ENCODE data around the gene BAIAP2. TPM values are rescaled to one million over a fixed set of nuclear protein-coding genes. Genes with fewer than 3 reads are reported as not detected.

Gene BAIAP2
- polyA plus RNA-seq, 3 donors = 8.6 to 17.0 (median 11.2) TPM

GRCh38 chr17:81066771-81067315 lies 31.9 kb downstream of the BAIAP2 start:
- 92% methylated on average over 11 of the region's 16 CpGs for WGBS (ENCODE audit: insufficient coverage)
- Histone ChIP-seq H3K4me3 (replicated peaks in 1 of 3; ENCODE audit: low read depth in 2 of 3, low read length in 3 of 3) (no peak overlapping the region), H3K79me2 (ENCODE audit: insufficient read depth, low read length) (no peaks in the 10 kb centered on the region), H3K36me3 (replicated peaks in 1 of 2; ENCODE audit: control insufficient read depth in 1 of 2, insufficient read depth in 2 of 2, low read length in 2 of 2) (no peaks in the 10 kb centered on the region), H3K9me3 (replicated peaks in 1 of 2; ENCODE audit: control insufficient read depth in 1 of 2, insufficient read depth in 1 of 2, low read length in 2 of 2) (no peaks in the 10 kb centered on the region), H4K20me1 (ENCODE audit: insufficient read depth, low read length) (no peaks in the 10 kb centered on the region), H3K4me1 (ENCODE audit: control insufficient read depth in 1 of 2, insufficient read depth in 2 of 2, low read length in 2 of 2) (no peaks in the 10 kb centered on the region), H3K27ac (ENCODE audit: low read depth in 1 of 2, low read length in 2 of 2) (no peak overlapping the region), H2AFZ (ENCODE audit: insufficient read depth, low read depth, low read length, poor library complexity, severe bottlenecking) (no peak overlapping the region), H3K4me2 (replicated peaks; ENCODE audit: extremely low read depth, low read length, poor library complexity, severe bottlenecking) (no peak overlapping the region), H3K27me3 (ENCODE audit: control insufficient read depth in 2 of 2, insufficient read depth in 2 of 2, low read length in 2 of 2) (no peaks in the 10 kb centered on the region), H3K9ac (ENCODE audit: insufficient read depth, low read length, poor library complexity, severe bottlenecking) (no peak overlapping the region)
- H3K36me3 Mint-ChIP-seq = peaks cover 5 to 10% of the 10 kb centered on the region in 2 donors
- no peak overlapping the region for H3K27ac Mint-ChIP-seq
- H3K9me3 Mint-ChIP-seq = peaks cover 0 to 2% (median 0%) of the 10 kb centered on the region in 7 donors
- TF ChIP-seq CTCF (IDR thresholded peaks at IDR 0.05) = no peak
- no peak for DNase-seq
- peaks cover 0 to 4% (median 2%) of the 10 kb centered on the region in 3 donors for H3K27me3 Mint-ChIP-seq (ENCODE audit: low read depth in 3 of 3)
- intact Hi-C loops (cut with micrococcal nuclease) = no loop called here
- H3K4me3 Mint-ChIP-seq = no peak overlapping the region
- peaks cover 5% of the 10 kb centered on the region for H3K4me1 Mint-ChIP-seq

- 83% methylated on average over 20 of the region's 20 CpGs for WGBS (ENCODE audit: insufficient coverage)
- no peaks in the 10 kb centered on the region for H3K36me3 ChIP-seq (replicated peaks in 1 of 2; ENCODE audit: control insufficient read depth in 1 of 2, insufficient read depth in 2 of 2, low read length in 2 of 2)
- no peaks in the 10 kb centered on the region for H3K27me3 ChIP-seq (ENCODE audit: control insufficient read depth in 2 of 2, insufficient read depth in 2 of 2, low read length in 2 of 2)
- Mint-ChIP-seq H3K4me3 (no peak overlapping the region), H3K36me3 (peaks cover 5 to 8% of the 10 kb centered on the region in 2 donors), H3K27me3 (ENCODE audit: low read depth in 3 of 3) (peaks cover 0 to 4% (median 2%) of the 10 kb centered on the region in 3 donors), H3K4me1 (peaks cover 5% of the 10 kb centered on the region), H3K27ac (no peak overlapping the region), H3K9me3 (peaks cover 0 to 2% (median 0%) of the 10 kb centered on the region in 7 donors)
- intact Hi-C loops (cut with micrococcal nuclease) = no loop called here
- no peak overlapping the region for H2AFZ ChIP-seq (ENCODE audit: insufficient read depth, low read depth, low read length, poor library complexity, severe bottlenecking)
- no peak for DNase-seq
- no peak overlapping the region for H3K27ac ChIP-seq (ENCODE audit: low read depth in 1 of 2, low read length in 2 of 2)
- no peak overlapping the region for H3K4me3 ChIP-seq (replicated peaks in 1 of 3; ENCODE audit: low read depth in 2 of 3, low read length in 3 of 3)
- H3K4me1 ChIP-seq (ENCODE audit: control insufficient read depth in 1 of 2, insufficient read depth in 2 of 2, low read length in 2 of 2) = no peaks in the 10 kb centered on the region
- no peaks in the 10 kb centered on the region for H4K20me1 ChIP-seq (ENCODE audit: insufficient read depth, low read length)
- no peaks in the 10 kb centered on the region for H3K9me3 ChIP-seq (replicated peaks in 1 of 2; ENCODE audit: control insufficient read depth in 1 of 2, insufficient read depth in 1 of 2, low read length in 2 of 2)
- no peak for TF ChIP-seq CTCF (IDR thresholded peaks at IDR 0.05)
- H3K9ac ChIP-seq (ENCODE audit: insufficient read depth, low read length, poor library complexity, severe bottlenecking) = no peak overlapping the region
- no peak overlapping the region for H3K4me2 ChIP-seq (replicated peaks; ENCODE audit: extremely low read depth, low read length, poor library complexity, severe bottlenecking)
- no peaks in the 10 kb centered on the region for H3K79me2 ChIP-seq (ENCODE audit: insufficient read depth, low read length)
These were observed 32.5 kb downstream of the BAIAP2 start for GRCh38 chr17:81067391-81067811.
